ENCODE measurements around the gene INS. TPM values are rescaled to one million over a fixed set of nuclear protein-coding genes. Genes with fewer than 3 reads are reported as not detected.
"Not testable (repeated sequence)": the region's sequence is repeated elsewhere in the genome, so short reads cannot be mapped to it uniquely, and the experiment has no call there.

INS gene
- polyA plus RNA-seq, 4 donors, result 0.58 to 124 (median 31.0) TPM

- 66 to 81% (median 66%) methylated on average over 10 of the region's 10 CpGs for WGBS, 3 donors
These were observed 18.5 kb upstream of the INS start for GRCh38 chr11:2179516-2179915.

GRCh38 chr11:2178906-2179494 is 18.0 kb upstream of the INS start:
- DNase-seq (peak in 1 of 2 donors; percentile 38), FAIRE-seq (no peak)
- Histone ChIP-seq H3K4me3 (ENCODE audit: low read depth in 1 of 3, low read length in 3 of 3) (no peak overlapping the region), H3K27me3 (ENCODE audit: control insufficient read depth in 3 of 3, insufficient read depth in 3 of 3, low read length in 3 of 3) (peaks cover 0 to 2% (median 0%) of the 10 kb centered on the region in 3 donors), H3K4me1 (ENCODE audit: control insufficient read depth in 3 of 3, insufficient read depth in 2 of 3, low read depth in 1 of 3, low read length in 2 of 3) (no peaks in the 10 kb centered on the region), H3K9me3 (ENCODE audit: control insufficient read depth in 2 of 2, insufficient read depth in 1 of 2, low read depth in 1 of 2, low read length in 1 of 2) (no peaks in the 10 kb centered on the region), H3K27ac (ENCODE audit: low read depth in 1 of 3, low read length in 2 of 3) (no peak overlapping the region), H3K36me3 (ENCODE audit: control insufficient read depth in 3 of 3, insufficient read depth in 2 of 3, low read depth in 1 of 3, low read length in 3 of 3) (no peaks in the 10 kb centered on the region)
- 21 to 42% (median 27%) methylated on average over 16 of the region's 16 CpGs for WGBS, 3 donors

More at GRCh38 chr11:2179516-2179915, 18.5 kb upstream of the INS start:
- no peaks in the 10 kb centered on the region for H3K4me1 ChIP-seq (ENCODE audit: control insufficient read depth in 3 of 3, insufficient read depth in 2 of 3, low read depth in 1 of 3, low read length in 2 of 3)
- DNase-seq, result no peak
- H3K36me3 ChIP-seq (ENCODE audit: control insufficient read depth in 3 of 3, insufficient read depth in 2 of 3, low read depth in 1 of 3, low read length in 3 of 3), result no peaks in the 10 kb centered on the region
- no peak for FAIRE-seq
- no peak overlapping the region for H3K27ac ChIP-seq (ENCODE audit: low read depth in 1 of 3, low read length in 2 of 3)
- no peaks in the 10 kb centered on the region for H3K9me3 ChIP-seq (ENCODE audit: control insufficient read depth in 2 of 2, insufficient read depth in 1 of 2, low read depth in 1 of 2, low read length in 1 of 2)
- H3K27me3 ChIP-seq (ENCODE audit: control insufficient read depth in 3 of 3, insufficient read depth in 3 of 3, low read length in 3 of 3), result peaks cover 0 to 4% (median 0%) of the 10 kb centered on the region in 3 donors
- no peak overlapping the region for H3K4me3 ChIP-seq (ENCODE audit: low read depth in 1 of 3, low read length in 3 of 3)

- 74 to 80% (median 77%) methylated on average over 14 to 16 of the region's 16 CpGs for WGBS, 3 donors
- H3K4me3 ChIP-seq (ENCODE audit: low read depth in 1 of 3, low read length in 3 of 3); H3K27me3 ChIP-seq (ENCODE audit: control insufficient read depth in 3 of 3, insufficient read depth in 3 of 3, low read length in 3 of 3); H3K4me1 ChIP-seq (ENCODE audit: control insufficient read depth in 3 of 3, insufficient read depth in 2 of 3, low read depth in 1 of 3, low read length in 2 of 3); H3K27ac ChIP-seq (ENCODE audit: low read depth in 1 of 3, low read length in 2 of 3); H3K36me3 ChIP-seq (ENCODE audit: control insufficient read depth in 3 of 3, insufficient read depth in 2 of 3, low read depth in 1 of 3, low read length in 3 of 3); DNase-seq; FAIRE-seq; H3K9me3 ChIP-seq (ENCODE audit: control insufficient read depth in 2 of 2, insufficient read depth in 1 of 2, low read depth in 1 of 2, low read length in 1 of 2): not testable (repeated sequence)
These were observed 17.2 kb upstream of the INS start for GRCh38 chr11:2178055-2178773.

GRCh38 chr11:2177076-2177475 is 16.1 kb upstream of the INS start:
- DNase-seq (no peak), FAIRE-seq (no peak)
- 40 to 63% (median 50%) methylated on average over 17 to 18 of the region's 18 CpGs for WGBS, 3 donors
- Histone ChIP-seq H3K4me1 (ENCODE audit: control insufficient read depth in 3 of 3, insufficient read depth in 2 of 3, low read depth in 1 of 3, low read length in 2 of 3) (no peaks in the 10 kb centered on the region), H3K27me3 (ENCODE audit: control insufficient read depth in 3 of 3, insufficient read depth in 3 of 3, low read length in 3 of 3) (no peaks in the 10 kb centered on the region), H3K4me3 (ENCODE audit: low read depth in 1 of 3, low read length in 3 of 3) (no peak overlapping the region), H3K9me3 (ENCODE audit: control insufficient read depth in 2 of 2, insufficient read depth in 1 of 2, low read depth in 1 of 2, low read length in 1 of 2) (no peaks in the 10 kb centered on the region), H3K36me3 (ENCODE audit: control insufficient read depth in 3 of 3, insufficient read depth in 2 of 3, low read depth in 1 of 3, low read length in 3 of 3) (no peaks in the 10 kb centered on the region), H3K27ac (ENCODE audit: low read depth in 1 of 3, low read length in 2 of 3) (no peak overlapping the region)

- Histone ChIP-seq H3K4me3 (ENCODE audit: low read depth in 1 of 3, low read length in 3 of 3) (no peak overlapping the region), H3K27me3 (ENCODE audit: control insufficient read depth in 3 of 3, insufficient read depth in 3 of 3, low read length in 3 of 3) (peaks cover 0 to 2% (median 0%) of the 10 kb centered on the region in 3 donors), H3K36me3 (ENCODE audit: control insufficient read depth in 3 of 3, insufficient read depth in 2 of 3, low read depth in 1 of 3, low read length in 3 of 3) (no peaks in the 10 kb centered on the region), H3K27ac (ENCODE audit: low read depth in 1 of 3, low read length in 2 of 3) (no peak overlapping the region), H3K9me3 (ENCODE audit: control insufficient read depth in 2 of 2, insufficient read depth in 1 of 2, low read depth in 1 of 2, low read length in 1 of 2) (no peaks in the 10 kb centered on the region), H3K4me1 (ENCODE audit: control insufficient read depth in 3 of 3, insufficient read depth in 2 of 3, low read depth in 1 of 3, low read length in 2 of 3) (no peaks in the 10 kb centered on the region)
- DNase-seq (no peak), FAIRE-seq (no peak)
- WGBS, 3 donors, result 92 to 93% (median 93%) methylated on average over 14 of the region's 14 CpGs
These were observed 15.4 kb upstream of the INS start for GRCh38 chr11:2176389-2176900.

- H3K4me1 ChIP-seq (ENCODE audit: control insufficient read depth in 3 of 3, insufficient read depth in 2 of 3, low read depth in 1 of 3, low read length in 2 of 3), result no peaks in the 10 kb centered on the region
- H3K27me3 ChIP-seq (ENCODE audit: control insufficient read depth in 3 of 3, insufficient read depth in 3 of 3, low read length in 3 of 3), result peaks cover 0 to 8% (median 0%) of the 10 kb centered on the region in 3 donors
- 20 to 57% (median 40%) methylated on average over 12 to 13 of the region's 13 CpGs for WGBS, 3 donors
- DNase-seq (no peak), FAIRE-seq (no peak)
- no peaks in the 10 kb centered on the region for H3K9me3 ChIP-seq (ENCODE audit: control insufficient read depth in 2 of 2, insufficient read depth in 1 of 2, low read depth in 1 of 2, low read length in 1 of 2)
- no peaks in the 10 kb centered on the region for H3K36me3 ChIP-seq (ENCODE audit: control insufficient read depth in 3 of 3, insufficient read depth in 2 of 3, low read depth in 1 of 3, low read length in 3 of 3)
- H3K27ac ChIP-seq (ENCODE audit: low read depth in 1 of 3, low read length in 2 of 3), result no peak overlapping the region
- H3K4me3 ChIP-seq (ENCODE audit: low read depth in 1 of 3, low read length in 3 of 3), result no peak overlapping the region
These were observed 14.7 kb upstream of the INS start for GRCh38 chr11:2175659-2176058.

GRCh38 chr11:2174361-2174760 is 13.4 kb upstream of the INS start:
- DNase-seq, result no peak
- no peaks in the 10 kb centered on the region for H3K9me3 ChIP-seq (ENCODE audit: control insufficient read depth in 2 of 2, insufficient read depth in 1 of 2, low read depth in 1 of 2, low read length in 1 of 2)
- WGBS, 3 donors, result 81 to 88% (median 83%) methylated on average over 11 of the region's 11 CpGs
- no peak overlapping the region for H3K27ac ChIP-seq (ENCODE audit: low read depth in 1 of 3, low read length in 2 of 3)
- no peaks in the 10 kb centered on the region for H3K4me1 ChIP-seq (ENCODE audit: control insufficient read depth in 3 of 3, insufficient read depth in 2 of 3, low read depth in 1 of 3, low read length in 2 of 3)
- no peak overlapping the region for H3K4me3 ChIP-seq (ENCODE audit: low read depth in 1 of 3, low read length in 3 of 3)
- FAIRE-seq, result no peak
- peaks cover 0 to 8% (median 0%) of the 10 kb centered on the region in 3 donors for H3K27me3 ChIP-seq (ENCODE audit: control insufficient read depth in 3 of 3, insufficient read depth in 3 of 3, low read length in 3 of 3)
- H3K36me3 ChIP-seq (ENCODE audit: control insufficient read depth in 3 of 3, insufficient read depth in 2 of 3, low read depth in 1 of 3, low read length in 3 of 3), result no peaks in the 10 kb centered on the region

GRCh38 chr11:2173761-2174160 is 12.8 kb upstream of the INS start:
- no peaks in the 10 kb centered on the region for H3K4me1 ChIP-seq (ENCODE audit: control insufficient read depth in 3 of 3, insufficient read depth in 2 of 3, low read depth in 1 of 3, low read length in 2 of 3)
- FAIRE-seq (no peak), DNase-seq (no peak)
- no peaks in the 10 kb centered on the region for H3K36me3 ChIP-seq (ENCODE audit: control insufficient read depth in 3 of 3, insufficient read depth in 2 of 3, low read depth in 1 of 3, low read length in 3 of 3)
- WGBS, 3 donors, result 66 to 76% (median 76%) methylated on average over 10 to 11 of the region's 11 CpGs
- no peak overlapping the region for H3K27ac ChIP-seq (ENCODE audit: low read depth in 1 of 3, low read length in 2 of 3)
- H3K4me3 ChIP-seq (ENCODE audit: low read depth in 1 of 3, low read length in 3 of 3), result no peak overlapping the region
- no peaks in the 10 kb centered on the region for H3K9me3 ChIP-seq (ENCODE audit: control insufficient read depth in 2 of 2, insufficient read depth in 1 of 2, low read depth in 1 of 2, low read length in 1 of 2)
- peaks cover 0 to 8% (median 0%) of the 10 kb centered on the region in 3 donors for H3K27me3 ChIP-seq (ENCODE audit: control insufficient read depth in 3 of 3, insufficient read depth in 3 of 3, low read length in 3 of 3)

Data from small intestine (tissue), 7 donors.